ENCODE results near the gene RBM20.

GRCh38 chr10:110657973-110658691 lies 14.0 kb downstream of the RBM20 start:
- TF ChIP-seq POLR2A (IDR thresholded peaks at IDR 0.05) (no peak), EP300 (IDR thresholded peaks at IDR 0.05) (no peak), POLR2AphosphoS5 (IDR thresholded peaks at IDR 0.05) (no peak)
- TF ChIP-seq, protein P1, sequence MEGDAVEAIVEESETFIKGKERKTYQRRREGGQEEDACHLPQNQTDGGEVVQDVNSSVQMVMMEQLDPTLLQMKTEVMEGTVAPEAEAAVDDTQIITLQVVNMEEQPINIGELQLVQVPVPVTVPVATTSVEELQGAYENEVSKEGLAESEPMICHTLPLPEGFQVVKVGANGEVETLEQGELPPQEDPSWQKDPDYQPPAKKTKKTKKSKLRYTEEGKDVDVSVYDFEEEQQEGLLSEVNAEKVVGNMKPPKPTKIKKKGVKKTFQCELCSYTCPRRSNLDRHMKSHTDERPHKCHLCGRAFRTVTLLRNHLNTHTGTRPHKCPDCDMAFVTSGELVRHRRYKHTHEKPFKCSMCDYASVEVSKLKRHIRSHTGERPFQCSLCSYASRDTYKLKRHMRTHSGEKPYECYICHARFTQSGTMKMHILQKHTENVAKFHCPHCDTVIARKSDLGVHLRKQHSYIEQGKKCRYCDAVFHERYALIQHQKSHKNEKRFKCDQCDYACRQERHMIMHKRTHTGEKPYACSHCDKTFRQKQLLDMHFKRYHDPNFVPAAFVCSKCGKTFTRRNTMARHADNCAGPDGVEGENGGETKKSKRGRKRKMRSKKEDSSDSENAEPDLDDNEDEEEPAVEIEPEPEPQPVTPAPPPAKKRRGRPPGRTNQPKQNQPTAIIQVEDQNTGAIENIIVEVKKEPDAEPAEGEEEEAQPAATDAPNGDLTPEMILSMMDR (IDR thresholded peaks at IDR 0.05): no peak

Measured in suprapubic skin (tissue), 4 donors.